Thymus (tissue), 11 donors: ENCODE results near the gene IL16. TPM values are rescaled to one million over a fixed set of nuclear protein-coding genes. Genes with fewer than 3 reads are reported as not detected.

Source experiments
- DNase-seq, 9 donors: peaks; one replicate each; pipeline ENCODE4 v3.0.0-alpha.2; 2013; ENCODE audit warnings: low spot score in 9 of 9, low read depth in 6 of 9, missing footprints in 1 of 9
- H3K27ac ChIP-seq, 2 donors: one replicate each; pipeline ENCODE4 v1.5.1; 2013; ENCODE audit warnings: control low read depth in 1 of 2, low read depth in 1 of 2, low read length in 1 of 2, mild to moderate bottlenecking in 1 of 2, moderate library complexity in 1 of 2
- H3K27me3 ChIP-seq, 2 donors: one replicate each; pipeline ENCODE4 v1.5.1; 2013; ENCODE audit warnings: low read length in 1 of 2; ENCODE audit not compliant: control insufficient read depth in 2 of 2, insufficient read depth in 1 of 2
- H3K36me3 ChIP-seq, 2 donors: one replicate each; pipeline ENCODE4 v1.5.1; 2013; ENCODE audit warnings: low read length in 1 of 2, mild to moderate bottlenecking in 1 of 2, moderate library complexity in 1 of 2; ENCODE audit not compliant: control insufficient read depth in 2 of 2, insufficient read depth in 2 of 2
- H3K4me1 ChIP-seq, 2 donors: one replicate each; pipeline ENCODE4 v1.5.1; 2013; ENCODE audit warnings: low read length in 2 of 2; ENCODE audit not compliant: control insufficient read depth in 2 of 2, insufficient read depth in 2 of 2
- H3K4me3 ChIP-seq, 2 donors: one replicate each; pipeline ENCODE4 v1.5.1; 2013; ENCODE audit warnings: low read length in 2 of 2, control low read depth in 1 of 2, mild to moderate bottlenecking in 1 of 2
- H3K9me3 ChIP-seq, 2 donors: one replicate each; pipeline ENCODE4 v1.5.1; 2013; ENCODE audit warnings: low read length in 1 of 2, mild to moderate bottlenecking in 1 of 2; ENCODE audit not compliant: control insufficient read depth in 2 of 2, insufficient read depth in 1 of 2
- WGBS: extraction: QIAGEN DNeasy Blood & Tissue Kit; methylation state at CpG from one replicate; pipeline ENCODE4 v1.1.7; 2013; 5-methylcytosine and 5-hydroxymethylcytosine counted together
- polyA plus RNA-seq: library from polyadenylated mRNA; stranded (reverse); fragments of 200-250 nt; gene quantifications from one replicate; pipeline ENCODE4 v1.2.3, GENCODE V29; 2013
- total RNA-seq: library from RNA; stranded (reverse); fragments of 120-200 nt; gene quantifications from one replicate; pipeline ENCODE4 v1.2.4, GENCODE V29; 2013
- donor health status: healthy.

IL16 gene
- total and polyA plus RNA-seq, 2 donors, result 64.1 to 71.6 TPM

- Histone ChIP-seq H3K9me3 (peaks cover 0 to 6% of the 10 kb centered on the region in 2 donors), H3K36me3 (peaks cover 0 to 3% of the 10 kb centered on the region in 2 donors), H3K27ac (no peak overlapping the region), H3K4me3 (no peak overlapping the region), H3K27me3 (no peaks in the 10 kb centered on the region), H3K4me1 (peaks cover 2 to 23% of the 10 kb centered on the region in 2 donors)
- no peak for DNase-seq
- over 99% methylated on average over 6 of the region's 6 CpGs for WGBS
These were observed 81.8 kb downstream of the IL16 start for GRCh38 chr15:81278306-81279029.

GRCh38 chr15:81279621-81280485 is 83.2 kb downstream of the IL16 start:
- H3K4me1 ChIP-seq, result peaks cover 2 to 26% of the 10 kb centered on the region in 2 donors
- H3K36me3 ChIP-seq, result peaks cover 0 to 3% of the 10 kb centered on the region in 2 donors
- peaks cover 0 to 6% of the 10 kb centered on the region in 2 donors for H3K9me3 ChIP-seq
- no peak overlapping the region for H3K4me3 ChIP-seq
- DNase-seq, result no peak
- H3K27ac ChIP-seq, result no peak overlapping the region
- 97% methylated on average over 12 of the region's 12 CpGs for WGBS
- H3K27me3 ChIP-seq, result no peaks in the 10 kb centered on the region

- no peaks in the 10 kb centered on the region for H3K27me3 ChIP-seq
- WGBS, result 94% methylated on average over 8 of the region's 8 CpGs
- no peak overlapping the region for H3K4me3 ChIP-seq
- DNase-seq, result no peak
- H3K36me3 ChIP-seq, result peaks cover 0 to 3% of the 10 kb centered on the region in 2 donors
- H3K9me3 ChIP-seq, result peaks cover 0 to 6% of the 10 kb centered on the region in 2 donors
- peak overlapping the region; percentile 17 to 42 for H3K27ac ChIP-seq
- H3K4me1 ChIP-seq, result peaks cover 8 to 31% of the 10 kb centered on the region in 2 donors
These were observed 84.2 kb downstream of the IL16 start for GRCh38 chr15:81280696-81281455.

- H3K4me3 ChIP-seq, result no peak overlapping the region
- peaks cover 0 to 6% of the 10 kb centered on the region in 2 donors for H3K9me3 ChIP-seq
- H3K27me3 ChIP-seq, result no peaks in the 10 kb centered on the region
- WGBS, result 97% methylated on average over 3 of the region's 3 CpGs
- peaks cover 13 to 31% of the 10 kb centered on the region in 2 donors for H3K4me1 ChIP-seq
- H3K27ac ChIP-seq, result no peak overlapping the region
- no peak for DNase-seq
- H3K36me3 ChIP-seq, result peaks cover 0 to 3% of the 10 kb centered on the region in 2 donors
These were observed 84.7 kb downstream of the IL16 start for GRCh38 chr15:81281456-81281735.

GRCh38 chr15:81281766-81282605 is 85.3 kb downstream of the IL16 start:
- DNase-seq, result no peak
- peaks cover 15 to 36% of the 10 kb centered on the region in 2 donors for H3K4me1 ChIP-seq
- 96% methylated on average over 12 of the region's 12 CpGs for WGBS
- no peak overlapping the region for H3K4me3 ChIP-seq
- H3K9me3 ChIP-seq, result peaks cover 0 to 6% of the 10 kb centered on the region in 2 donors
- H3K27me3 ChIP-seq, result no peaks in the 10 kb centered on the region
- peaks cover 0 to 3% of the 10 kb centered on the region in 2 donors for H3K36me3 ChIP-seq
- H3K27ac ChIP-seq, result no peak overlapping the region

GRCh38 chr15:81282606-81282895 is 85.9 kb downstream of the IL16 start:
- no peak overlapping the region for H3K4me3 ChIP-seq
- DNase-seq, result no peak
- no peaks in the 10 kb centered on the region for H3K27me3 ChIP-seq
- 95% methylated on average over 18 of the region's 18 CpGs for WGBS
- no peak overlapping the region for H3K27ac ChIP-seq
- H3K9me3 ChIP-seq, result peaks cover 0 to 1% of the 10 kb centered on the region in 2 donors
- H3K4me1 ChIP-seq, result peaks cover 21 to 40% of the 10 kb centered on the region in 2 donors
- H3K36me3 ChIP-seq, result peaks cover 0 to 3% of the 10 kb centered on the region in 2 donors

- Histone ChIP-seq H3K4me1 (peaks cover 21 to 40% of the 10 kb centered on the region in 2 donors), H3K36me3 (peaks cover 0 to 3% of the 10 kb centered on the region in 2 donors), H3K27me3 (no peaks in the 10 kb centered on the region), H3K27ac (no peak overlapping the region), H3K4me3 (no peak overlapping the region), H3K9me3 (no peaks in the 10 kb centered on the region)
- DNase-seq, result no peak
- 98% methylated on average over 5 of the region's 5 CpGs for WGBS
These were observed 86.2 kb downstream of the IL16 start for GRCh38 chr15:81282911-81283310.

- Histone ChIP-seq H3K9me3 (no peaks in the 10 kb centered on the region), H3K4me3 (no peak overlapping the region), H3K36me3 (peaks cover 0 to 3% of the 10 kb centered on the region in 2 donors), H3K27me3 (no peaks in the 10 kb centered on the region), H3K4me1 (peaks cover 21 to 40% of the 10 kb centered on the region in 2 donors), H3K27ac (peak overlapping the region in 1 of 2 donors; percentile 53)
- no peak for DNase-seq
- WGBS, result 87% methylated on average over 5 of the region's 5 CpGs
These were observed 87.8 kb downstream of the IL16 start for GRCh38 chr15:81284256-81285031.
